Astrocyte of the cerebellum (primary cell): ENCODE measurements around the gene SLC45A2.
A peak's percentile ranks its signal among the peaks of the same experiment; 100 is the strongest.

ENCODE experiments used
- DNase-seq: peaks from one replicate; pipeline ENCODE4 v3.0.0-alpha.2; 2011; ENCODE audit warnings: low read depth
- H3K4me3 ChIP-seq: 2 replicates; pipeline ENCODE4 v1.5.1; 2011; ENCODE audit warnings: mild to moderate bottlenecking, low read depth, low read length, moderate library complexity
- CTCF ChIP-seq: IDR thresholded peaks from 2 replicates; pipeline ENCODE4 v1.5.1; 2012; ENCODE audit warnings: low read length, low read depth, moderate library complexity, mild to moderate bottlenecking; ENCODE audit errors: missing control alignments
- in situ Hi-C: cut with HindIII; loops from 2 replicates; pipeline ENCODE4 v1.10.0; 2017; ENCODE audit warnings: low sequenced_read_pairs

The SLC45A2 gene

GRCh38 chr5:33976307-33976706 is 8.2 kb downstream of the SLC45A2 start:
- in situ Hi-C loops: no loop called here
- no peak for DNase-seq

GRCh38 chr5:33975852-33976251 is 8.6 kb downstream of the SLC45A2 start:
- DNase-seq: no peak
- no peak for TF ChIP-seq CTCF
- in situ Hi-C loops: no loop called here
- H3K4me3 ChIP-seq: no peak overlapping the region

More at GRCh38 chr5:33976307-33976706, 8.2 kb downstream of the SLC45A2 start:
- TF ChIP-seq CTCF: no peak
- no peak overlapping the region for H3K4me3 ChIP-seq

- no peak for TF ChIP-seq CTCF
- no peak for DNase-seq
- H3K4me3 ChIP-seq: no peak overlapping the region
- in situ Hi-C loops: no loop called here
Observed at GRCh38 chr5:33973271-33973670, 11.2 kb downstream of the SLC45A2 start.

GRCh38 chr5:33969572-33970452 is 14.7 kb downstream of the SLC45A2 start:
- in situ Hi-C loops: no loop called here
- peak; percentile 92 for TF ChIP-seq CTCF
- H3K4me3 ChIP-seq: no peak overlapping the region
- DNase-seq: peak; percentile 35

- TF ChIP-seq CTCF: no peak
- in situ Hi-C loops: no loop called here
Observed at GRCh38 chr5:33968211-33969005, 16.1 kb downstream of the SLC45A2 start.

GRCh38 chr5:33966805-33967204 is 17.7 kb downstream of the SLC45A2 start:
- DNase-seq: no peak
- in situ Hi-C loops: no loop called here
- no peak for TF ChIP-seq CTCF
- H3K4me3 ChIP-seq: no peak overlapping the region

More at GRCh38 chr5:33968211-33969005, 16.1 kb downstream of the SLC45A2 start:
- no peak for DNase-seq
- no peak overlapping the region for H3K4me3 ChIP-seq
